ENCODE data around the gene RAMP2. TPM values are rescaled to one million over a fixed set of nuclear protein-coding genes. Genes with fewer than 3 reads are reported as not detected.

RAMP2 gene
- total RNA-seq, 1 experiment from 2014 or later = 10.9 TPM

DNA sequence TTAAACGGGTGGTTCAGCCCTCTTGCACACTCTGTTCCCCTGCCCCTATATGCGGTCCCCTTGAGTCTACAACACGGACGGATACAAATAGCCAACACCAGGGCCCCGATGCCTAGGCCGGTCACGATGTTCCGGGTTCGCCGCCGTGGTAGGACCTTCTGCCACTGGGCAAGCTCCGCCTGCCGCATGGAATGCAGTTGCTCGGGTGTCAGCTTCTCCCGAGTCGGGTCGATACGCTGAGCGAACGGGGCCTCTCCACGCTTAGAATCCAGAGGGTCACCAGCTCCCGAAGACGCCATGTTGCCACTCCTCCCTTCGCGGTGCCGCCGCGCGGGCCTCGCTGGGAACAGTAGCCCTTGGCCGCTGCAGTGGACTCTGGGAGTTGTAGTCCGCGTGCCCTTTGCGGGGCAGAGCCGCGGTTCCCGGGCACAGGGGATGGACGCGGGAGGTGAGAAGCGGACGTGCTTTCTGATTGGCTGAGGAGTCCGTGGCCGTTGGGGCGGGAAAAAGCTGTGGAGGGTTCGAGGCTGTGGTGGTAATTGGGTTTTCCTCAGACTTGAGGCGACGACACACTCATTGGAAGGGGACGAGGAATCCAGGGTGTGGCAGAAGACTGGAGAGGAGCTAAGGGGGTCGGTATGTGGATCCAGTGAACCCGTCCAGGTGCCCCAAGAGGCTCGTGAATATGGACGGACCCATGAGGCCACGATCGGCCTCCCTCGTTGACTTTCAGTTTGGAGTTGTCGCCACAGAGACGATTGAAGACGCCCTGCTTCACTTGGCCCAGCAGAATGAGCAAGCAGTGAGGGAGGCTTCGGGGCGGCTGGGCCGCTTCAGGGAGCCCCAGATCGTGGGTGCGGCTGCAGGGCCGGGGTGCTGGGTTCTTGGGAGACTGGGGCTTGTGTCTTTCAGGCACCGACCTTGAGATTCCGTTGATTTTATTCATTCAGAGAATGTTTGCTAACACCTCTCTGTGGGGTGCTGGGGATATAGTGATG, 37.7 kb downstream of the RAMP2 start, which contains the start of the genes CNTD1 and COA3 (continued):
- no peak for TF ChIP-seq CBFB (CRISPR knock-in tag; IDR thresholded peaks at IDR 0.05; ENCODE audit: low read depth)
- TF ChIP-seq EMX1 (CRISPR knock-in tag; IDR thresholded peaks at IDR 0.05) = no peak
- TF ChIP-seq RELA (CRISPR knock-in tag; IDR thresholded peaks at IDR 0.05; ENCODE audit: borderline replicate concordance) = peak; percentile 71; the same call in 1 of the 2 replicates
- TF ChIP-seq ZBTB21 (CRISPR knock-in tag; IDR thresholded peaks at IDR 0.05; ENCODE audit: borderline replicate concordance) = no peak
- TF ChIP-seq, protein P1, sequence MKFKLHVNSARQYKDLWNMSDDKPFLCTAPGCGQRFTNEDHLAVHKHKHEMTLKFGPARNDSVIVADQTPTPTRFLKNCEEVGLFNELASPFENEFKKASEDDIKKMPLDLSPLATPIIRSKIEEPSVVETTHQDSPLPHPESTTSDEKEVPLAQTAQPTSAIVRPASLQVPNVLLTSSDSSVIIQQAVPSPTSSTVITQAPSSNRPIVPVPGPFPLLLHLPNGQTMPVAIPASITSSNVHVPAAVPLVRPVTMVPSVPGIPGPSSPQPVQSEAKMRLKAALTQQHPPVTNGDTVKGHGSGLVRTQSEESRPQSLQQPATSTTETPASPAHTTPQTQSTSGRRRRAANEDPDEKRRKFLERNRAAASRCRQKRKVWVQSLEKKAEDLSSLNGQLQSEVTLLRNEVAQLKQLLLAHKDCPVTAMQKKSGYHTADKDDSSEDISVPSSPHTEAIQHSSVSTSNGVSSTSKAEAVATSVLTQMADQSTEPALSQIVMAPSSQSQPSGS (CRISPR knock-in tag; IDR thresholded peaks at IDR 0.05; ENCODE audit: borderline replicate concordance, low read depth) = no peak
- TF ChIP-seq, protein P2, sequence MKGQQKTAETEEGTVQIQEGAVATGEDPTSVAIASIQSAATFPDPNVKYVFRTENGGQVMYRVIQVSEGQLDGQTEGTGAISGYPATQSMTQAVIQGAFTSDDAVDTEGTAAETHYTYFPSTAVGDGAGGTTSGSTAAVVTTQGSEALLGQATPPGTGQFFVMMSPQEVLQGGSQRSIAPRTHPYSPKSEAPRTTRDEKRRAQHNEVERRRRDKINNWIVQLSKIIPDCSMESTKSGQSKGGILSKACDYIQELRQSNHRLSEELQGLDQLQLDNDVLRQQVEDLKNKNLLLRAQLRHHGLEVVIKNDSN (CRISPR knock-in tag; IDR thresholded peaks at IDR 0.05) = peak; percentile 64
- no peak; the same call in 1 of the 2 replicates for TF ChIP-seq ESRRA (CRISPR knock-in tag; IDR thresholded peaks at IDR 0.05; ENCODE audit: borderline replicate concordance)
- TF ChIP-seq, protein P3, sequence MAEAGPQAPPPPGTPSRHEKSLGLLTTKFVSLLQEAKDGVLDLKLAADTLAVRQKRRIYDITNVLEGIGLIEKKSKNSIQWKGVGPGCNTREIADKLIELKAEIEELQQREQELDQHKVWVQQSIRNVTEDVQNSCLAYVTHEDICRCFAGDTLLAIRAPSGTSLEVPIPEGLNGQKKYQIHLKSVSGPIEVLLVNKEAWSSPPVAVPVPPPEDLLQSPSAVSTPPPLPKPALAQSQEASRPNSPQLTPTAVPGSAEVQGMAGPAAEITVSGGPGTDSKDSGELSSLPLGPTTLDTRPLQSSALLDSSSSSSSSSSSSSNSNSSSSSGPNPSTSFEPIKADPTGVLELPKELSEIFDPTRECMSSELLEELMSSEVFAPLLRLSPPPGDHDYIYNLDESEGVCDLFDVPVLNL (CRISPR knock-in tag; IDR thresholded peaks at IDR 0.05; ENCODE audit: borderline replicate concordance, low read depth) = peak; percentile 82; the same call in 1 of the 2 replicates
- TF ChIP-seq, protein P4, sequence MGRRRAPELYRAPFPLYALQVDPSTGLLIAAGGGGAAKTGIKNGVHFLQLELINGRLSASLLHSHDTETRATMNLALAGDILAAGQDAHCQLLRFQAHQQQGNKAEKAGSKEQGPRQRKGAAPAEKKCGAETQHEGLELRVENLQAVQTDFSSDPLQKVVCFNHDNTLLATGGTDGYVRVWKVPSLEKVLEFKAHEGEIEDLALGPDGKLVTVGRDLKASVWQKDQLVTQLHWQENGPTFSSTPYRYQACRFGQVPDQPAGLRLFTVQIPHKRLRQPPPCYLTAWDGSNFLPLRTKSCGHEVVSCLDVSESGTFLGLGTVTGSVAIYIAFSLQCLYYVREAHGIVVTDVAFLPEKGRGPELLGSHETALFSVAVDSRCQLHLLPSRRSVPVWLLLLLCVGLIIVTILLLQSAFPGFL (CRISPR knock-in tag; IDR thresholded peaks at IDR 0.05; ENCODE audit: borderline replicate concordance) = no peak
- TF ChIP-seq, protein P5, sequence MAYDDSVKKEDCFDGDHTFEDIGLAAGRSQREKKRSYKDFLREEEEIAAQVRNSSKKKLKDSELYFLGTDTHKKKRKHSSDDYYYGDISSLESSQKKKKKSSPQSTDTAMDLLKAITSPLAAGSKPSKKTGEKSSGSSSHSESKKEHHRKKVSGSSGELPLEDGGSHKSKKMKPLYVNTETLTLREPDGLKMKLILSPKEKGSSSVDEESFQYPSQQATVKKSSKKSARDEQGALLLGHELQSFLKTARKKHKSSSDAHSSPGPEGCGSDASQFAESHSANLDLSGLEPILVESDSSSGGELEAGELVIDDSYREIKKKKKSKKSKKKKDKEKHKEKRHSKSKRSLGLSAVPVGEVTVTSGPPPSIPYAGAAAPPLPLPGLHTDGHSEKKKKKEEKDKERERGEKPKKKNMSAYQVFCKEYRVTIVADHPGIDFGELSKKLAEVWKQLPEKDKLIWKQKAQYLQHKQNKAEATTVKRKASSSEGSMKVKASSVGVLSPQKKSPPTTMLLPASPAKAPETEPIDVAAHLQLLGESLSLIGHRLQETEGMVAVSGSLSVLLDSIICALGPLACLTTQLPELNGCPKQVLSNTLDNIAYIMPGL (CRISPR knock-in tag; IDR thresholded peaks at IDR 0.05) = peak; percentile 78
- TF ChIP-seq GTF2I (CRISPR knock-in tag; conservative IDR thresholded peaks at IDR 0.05) = no peak
- TF ChIP-seq ZNF138 (CRISPR knock-in tag; conservative IDR thresholded peaks at IDR 0.05) = no peak
- peak; percentile 62; the same call in 1 of the 2 replicates for TF ChIP-seq ATF1 (CRISPR knock-in tag; IDR thresholded peaks at IDR 0.05)
- TF ChIP-seq, protein P6, sequence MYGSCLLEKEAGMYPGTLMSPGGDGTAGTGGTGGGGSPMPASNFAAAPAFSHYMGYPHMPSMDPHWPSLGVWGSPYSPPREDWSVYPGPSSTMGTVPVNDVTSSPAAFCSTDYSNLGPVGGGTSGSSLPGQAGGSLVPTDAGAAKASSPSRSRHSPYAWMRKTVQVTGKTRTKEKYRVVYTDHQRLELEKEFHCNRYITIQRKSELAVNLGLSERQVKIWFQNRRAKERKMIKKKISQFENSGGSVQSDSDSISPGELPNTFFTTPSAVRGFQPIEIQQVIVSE (CRISPR knock-in tag; IDR thresholded peaks at IDR 0.05; ENCODE audit: borderline replicate concordance) = no peak
- no peak for TF ChIP-seq ZNF263 (CRISPR knock-in tag; IDR thresholded peaks at IDR 0.05; ENCODE audit: low read depth)
- TF ChIP-seq, protein P7, sequence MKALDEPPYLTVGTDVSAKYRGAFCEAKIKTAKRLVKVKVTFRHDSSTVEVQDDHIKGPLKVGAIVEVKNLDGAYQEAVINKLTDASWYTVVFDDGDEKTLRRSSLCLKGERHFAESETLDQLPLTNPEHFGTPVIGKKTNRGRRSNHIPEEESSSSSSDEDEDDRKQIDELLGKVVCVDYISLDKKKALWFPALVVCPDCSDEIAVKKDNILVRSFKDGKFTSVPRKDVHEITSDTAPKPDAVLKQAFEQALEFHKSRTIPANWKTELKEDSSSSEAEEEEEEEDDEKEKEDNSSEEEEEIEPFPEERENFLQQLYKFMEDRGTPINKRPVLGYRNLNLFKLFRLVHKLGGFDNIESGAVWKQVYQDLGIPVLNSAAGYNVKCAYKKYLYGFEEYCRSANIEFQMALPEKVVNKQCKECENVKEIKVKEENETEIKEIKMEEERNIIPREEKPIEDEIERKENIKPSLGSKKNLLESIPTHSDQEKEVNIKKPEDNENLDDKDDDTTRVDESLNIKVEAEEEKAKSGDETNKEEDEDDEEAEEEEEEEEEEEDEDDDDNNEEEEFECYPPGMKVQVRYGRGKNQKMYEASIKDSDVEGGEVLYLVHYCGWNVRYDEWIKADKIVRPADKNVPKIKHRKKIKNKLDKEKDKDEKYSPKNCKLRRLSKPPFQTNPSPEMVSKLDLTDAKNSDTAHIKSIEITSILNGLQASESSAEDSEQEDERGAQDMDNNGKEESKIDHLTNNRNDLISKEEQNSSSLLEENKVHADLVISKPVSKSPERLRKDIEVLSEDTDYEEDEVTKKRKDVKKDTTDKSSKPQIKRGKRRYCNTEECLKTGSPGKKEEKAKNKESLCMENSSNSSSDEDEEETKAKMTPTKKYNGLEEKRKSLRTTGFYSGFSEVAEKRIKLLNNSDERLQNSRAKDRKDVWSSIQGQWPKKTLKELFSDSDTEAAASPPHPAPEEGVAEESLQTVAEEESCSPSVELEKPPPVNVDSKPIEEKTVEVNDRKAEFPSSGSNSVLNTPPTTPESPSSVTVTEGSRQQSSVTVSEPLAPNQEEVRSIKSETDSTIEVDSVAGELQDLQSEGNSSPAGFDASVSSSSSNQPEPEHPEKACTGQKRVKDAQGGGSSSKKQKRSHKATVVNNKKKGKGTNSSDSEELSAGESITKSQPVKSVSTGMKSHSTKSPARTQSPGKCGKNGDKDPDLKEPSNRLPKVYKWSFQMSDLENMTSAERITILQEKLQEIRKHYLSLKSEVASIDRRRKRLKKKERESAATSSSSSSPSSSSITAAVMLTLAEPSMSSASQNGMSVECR (CRISPR knock-in tag; IDR thresholded peaks at IDR 0.05; ENCODE audit: borderline replicate concordance) = peak; percentile 64
- peak; percentile 91; the same call in 1 of the 2 replicates for TF ChIP-seq ETV6 (CRISPR knock-in tag; IDR thresholded peaks at IDR 0.05)
- TF ChIP-seq GRHL2 (CRISPR knock-in tag; IDR thresholded peaks at IDR 0.05; ENCODE audit: insufficient replicate concordance, severe bottlenecking) = no peak
- peak; percentile 78; the same call in 1 of the 2 replicates for TF ChIP-seq TP53 (CRISPR knock-in tag; IDR thresholded peaks at IDR 0.05)
- no peak for TF ChIP-seq PRRX2 (CRISPR knock-in tag; IDR thresholded peaks at IDR 0.05)
- TF ChIP-seq, protein P8, sequence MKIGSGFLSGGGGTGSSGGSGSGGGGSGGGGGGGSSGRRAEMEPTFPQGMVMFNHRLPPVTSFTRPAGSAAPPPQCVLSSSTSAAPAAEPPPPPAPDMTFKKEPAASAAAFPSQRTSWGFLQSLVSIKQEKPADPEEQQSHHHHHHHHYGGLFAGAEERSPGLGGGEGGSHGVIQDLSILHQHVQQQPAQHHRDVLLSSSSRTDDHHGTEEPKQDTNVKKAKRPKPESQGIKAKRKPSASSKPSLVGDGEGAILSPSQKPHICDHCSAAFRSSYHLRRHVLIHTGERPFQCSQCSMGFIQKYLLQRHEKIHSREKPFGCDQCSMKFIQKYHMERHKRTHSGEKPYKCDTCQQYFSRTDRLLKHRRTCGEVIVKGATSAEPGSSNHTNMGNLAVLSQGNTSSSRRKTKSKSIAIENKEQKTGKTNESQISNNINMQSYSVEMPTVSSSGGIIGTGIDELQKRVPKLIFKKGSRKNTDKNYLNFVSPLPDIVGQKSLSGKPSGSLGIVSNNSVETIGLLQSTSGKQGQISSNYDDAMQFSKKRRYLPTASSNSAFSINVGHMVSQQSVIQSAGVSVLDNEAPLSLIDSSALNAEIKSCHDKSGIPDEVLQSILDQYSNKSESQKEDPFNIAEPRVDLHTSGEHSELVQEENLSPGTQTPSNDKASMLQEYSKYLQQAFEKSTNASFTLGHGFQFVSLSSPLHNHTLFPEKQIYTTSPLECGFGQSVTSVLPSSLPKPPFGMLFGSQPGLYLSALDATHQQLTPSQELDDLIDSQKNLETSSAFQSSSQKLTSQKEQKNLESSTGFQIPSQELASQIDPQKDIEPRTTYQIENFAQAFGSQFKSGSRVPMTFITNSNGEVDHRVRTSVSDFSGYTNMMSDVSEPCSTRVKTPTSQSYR (CRISPR knock-in tag; IDR thresholded peaks at IDR 0.05) = peak; percentile 94; the same call in 1 of the 2 replicates
